Measurements from ENCODE around the gene C20orf141. TPM values are rescaled to one million over a fixed set of nuclear protein-coding genes. Genes with fewer than 3 reads are reported as not detected.

C20orf141 gene
- total and polyA plus RNA-seq, 10 of the 15 experiments (the other 5 are each of a cell fraction or from before 2014, with no cell fraction given), result not detected

GRCh38 chr20:2864626-2865025 lies 49.8 kb downstream of the C20orf141 start:
- TF ChIP-seq SMAD5 (IDR thresholded peaks at IDR 0.05; ENCODE audit: low read depth), result no peak
- TF ChIP-seq E4F1 (IDR thresholded peaks at IDR 0.05; ENCODE audit: borderline replicate concordance, partially characterized antibody), result no peak
- TF ChIP-seq RB1 (IDR thresholded peaks at IDR 0.05; ENCODE audit: borderline replicate concordance), result no peak
- TF ChIP-seq FOS (IDR thresholded peaks at IDR 0.05; ENCODE audit: borderline replicate concordance, extremely low read depth, insufficient read length), result no peak
- TF ChIP-seq E2F4 (IDR thresholded peaks at IDR 0.05; ENCODE audit: low read depth, low read length), result no peak
- TF ChIP-seq ZBTB4 (CRISPR knock-in tag; IDR thresholded peaks at IDR 0.05), result no peak
- no peak for TF ChIP-seq TCF3 (IDR thresholded peaks at IDR 0.05; ENCODE audit: borderline replicate concordance, insufficient read depth, low read depth, low read length)
- TF ChIP-seq TAF1 (IDR thresholded peaks at IDR 0.05; ENCODE audit: borderline replicate concordance, low read depth, low read length), result no peak
- TF ChIP-seq SUPT20H (IDR thresholded peaks at IDR 0.05; ENCODE audit: borderline replicate concordance, control insufficient read depth, low read depth, low read length), result no peak
- no peak for TF ChIP-seq SIX5 (IDR thresholded peaks at IDR 0.05; ENCODE audit: low read depth, low read length, severe bottlenecking)
- TF ChIP-seq ZBED1 (IDR thresholded peaks at IDR 0.05; ENCODE audit: borderline replicate concordance), result no peak
- no peak for TF ChIP-seq ESRRA (IDR thresholded peaks at IDR 0.05; ENCODE audit: low read length)
- no peak for TF ChIP-seq YY1 (IDR thresholded peaks at IDR 0.05; ENCODE audit: low read depth, low read length)
- no peak for TF ChIP-seq PKNOX1 (IDR thresholded peaks at IDR 0.05)
- TF ChIP-seq BRCA1 (IDR thresholded peaks at IDR 0.05; ENCODE audit: low read depth, low read length), result no peak
- TF ChIP-seq NR2F1 (conservative IDR thresholded peaks at IDR 0.05), result no peak
- no peak for TF ChIP-seq PAX5 (IDR thresholded peaks at IDR 0.05; ENCODE audit: borderline replicate concordance, low read depth, low read length)
- Histone ChIP-seq H4K20me1 (ENCODE audit: control insufficient read depth, insufficient read depth) (no peaks in the 10 kb centered on the region), H3K9ac (ENCODE audit: control insufficient read depth, insufficient read depth, low read length) (no peak overlapping the region), H3K27me3 (replicated peaks in 1 of 2; ENCODE audit: control insufficient read depth in 2 of 2, insufficient read depth in 2 of 2, low read length in 1 of 2) (no peaks in the 10 kb centered on the region), H3K9me3 (replicated peaks; ENCODE audit: control insufficient read depth, insufficient read depth, low read length) (no peaks in the 10 kb centered on the region), H3K27ac (ENCODE audit: control insufficient read depth, insufficient read depth) (no peak overlapping the region), H3K79me2 (ENCODE audit: control insufficient read depth, insufficient read depth, low read length) (no peaks in the 10 kb centered on the region), H3K4me2 (ENCODE audit: control insufficient read depth, insufficient read depth) (no peak overlapping the region), H3K4me1 (ENCODE audit: control insufficient read depth, insufficient read depth, low read length) (no peaks in the 10 kb centered on the region), H2AFZ (ENCODE audit: control insufficient read depth, low read depth, low read length) (no peak overlapping the region), H3K36me3 (ENCODE audit: control insufficient read depth in 2 of 2, insufficient read depth in 2 of 2, low read length in 1 of 2) (peaks cover 9 to 10% of the 10 kb centered on the region in 2 experiments), H3K4me3 (no peak overlapping the region)
- CTCF ChIA-PET, result interaction anchor here (2.1 kb wide), 1 partner anchor 136 kb away, joined by 7 read pairs; no protein-coding TSS in a partner anchor
- FAIRE-seq (no peak), DNase-seq (ENCODE audit: low read depth, low spot score) (no peak), ATAC-seq (no peak)
- BruUV-seq (replicated peaks), result no TSS peak
- RAD21 ChIA-PET (ENCODE audit: unreplicated experiment), result no interaction called here
- SMC1A ChIA-PET (ENCODE audit: uncharacterized antibody, unreplicated experiment), result interaction anchor here (0.6 kb wide), 1 partner anchor 90 kb away, joined by 3 read pairs; no protein-coding TSS in a partner anchor
- in situ Hi-C loops (cut with MboI), result no loop called here
- intact Hi-C loops (cut with micrococcal nuclease; ENCODE audit: unreplicated experiment), result no loop called here
- 92% methylated on average over 12 of the region's 12 CpGs for WGBS (ENCODE audit: insufficient coverage, insufficient replicate concordance, low lambda C conversion rate, missing lambda C conversion rate)
- POLR2A ChIA-PET, result no interaction called here
